Measurements from ENCODE around the gene ZNF564.
"Not testable (repeated sequence)": the region's sequence is repeated elsewhere in the genome, so short reads cannot be mapped to it uniquely, and the experiment has no call there.

The ZNF564 gene

DNA sequence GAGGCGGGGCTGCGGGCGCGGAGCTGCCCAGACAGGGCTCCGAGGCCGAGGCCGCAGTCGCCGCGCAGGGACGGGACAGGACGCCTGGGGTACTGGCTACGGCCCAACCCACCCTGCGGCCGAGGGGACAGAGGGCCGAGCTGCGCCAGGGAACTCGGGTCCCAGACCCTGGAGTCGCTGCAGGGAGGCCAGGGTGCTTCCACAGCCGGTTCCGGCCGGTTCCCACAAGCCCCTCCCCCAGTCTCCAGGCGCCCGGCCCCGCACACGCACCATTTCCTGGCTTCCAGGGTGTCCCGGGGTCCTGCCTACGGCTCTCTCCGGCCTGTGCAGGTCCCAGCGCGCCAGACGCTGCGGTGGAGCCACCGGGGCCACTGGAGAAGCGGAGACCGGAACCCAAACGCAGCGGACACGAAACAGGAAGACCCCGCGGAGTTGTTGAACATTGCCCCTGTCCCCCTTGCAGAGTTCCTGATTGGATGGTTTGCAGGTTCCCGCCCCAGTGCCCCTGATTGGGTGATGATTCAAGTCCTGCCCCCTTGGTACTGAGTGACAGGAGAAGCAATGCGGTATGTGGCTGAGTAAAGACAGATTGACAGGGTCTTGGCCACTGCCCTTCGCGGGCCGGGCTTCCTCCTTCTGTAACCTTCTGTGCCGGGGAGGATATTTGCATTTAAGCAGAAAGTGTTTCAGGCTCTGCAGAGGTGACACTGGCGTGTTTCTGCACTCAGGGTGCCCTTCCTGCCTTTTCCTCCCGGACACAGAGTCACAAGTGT is at the start of gene ZNF564:
ZNF564 (minus strand) TSS at position 423 of the 773 bp plus-strand sequence; CDS start at position 273, 150 bp downstream.
- peak; percentile 88 for DNase-seq (ENCODE audit: low read depth, low spot score)

DNA sequence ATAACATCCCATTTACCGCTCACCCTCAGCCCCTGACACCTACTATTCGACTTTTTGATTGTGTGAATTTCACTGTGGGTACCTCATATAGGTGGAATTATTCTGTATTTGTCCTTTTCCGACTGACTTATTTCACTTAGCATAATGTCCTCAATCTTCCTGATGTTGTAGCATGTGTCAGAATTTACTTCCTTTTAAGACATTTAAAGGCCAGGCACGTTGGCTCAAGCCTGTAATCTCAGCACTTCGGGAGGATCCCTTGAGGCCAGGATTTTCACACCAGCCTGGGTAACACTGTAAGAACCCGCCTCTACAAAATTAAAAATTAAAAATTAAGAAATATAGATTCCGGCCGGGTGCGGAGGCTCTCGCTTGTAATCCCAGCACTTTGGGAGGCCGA is 46.3 kb upstream of the ZNF564 start:
- no peak for DNase-seq (ENCODE audit: low read depth, low spot score)

DNA sequence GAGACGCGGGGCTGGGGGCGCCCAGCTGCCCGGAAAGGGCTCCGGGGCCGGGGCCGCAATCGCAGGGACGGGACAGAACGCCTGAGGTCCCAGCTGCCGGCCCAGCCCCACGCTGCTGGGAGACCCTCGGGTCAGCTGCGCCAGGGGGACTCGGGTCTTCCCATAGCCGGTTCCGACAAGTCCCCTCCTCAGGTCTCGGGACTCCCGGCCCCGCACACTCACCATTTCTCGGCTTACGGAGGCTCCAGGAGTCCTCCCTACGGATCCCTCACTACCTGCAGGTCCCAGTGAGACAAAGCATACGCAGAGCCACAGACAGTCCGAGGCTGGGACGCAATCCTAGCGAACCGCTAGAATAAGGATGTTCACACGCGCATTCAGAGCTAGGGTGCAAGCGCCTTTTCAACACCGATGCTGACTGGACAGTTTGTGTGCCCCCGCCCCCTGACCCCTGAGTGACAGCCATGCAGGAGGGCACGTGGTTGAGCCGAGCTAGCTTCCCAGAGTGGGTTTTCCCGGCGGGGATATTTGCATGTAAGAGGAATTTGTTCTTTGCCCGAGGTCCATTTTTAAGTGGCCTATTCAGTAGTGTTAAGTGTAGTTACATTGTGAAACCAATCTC is 45.8 kb upstream of the ZNF564 start:
- DNase-seq (ENCODE audit: low read depth, low spot score), result no peak

DNA sequence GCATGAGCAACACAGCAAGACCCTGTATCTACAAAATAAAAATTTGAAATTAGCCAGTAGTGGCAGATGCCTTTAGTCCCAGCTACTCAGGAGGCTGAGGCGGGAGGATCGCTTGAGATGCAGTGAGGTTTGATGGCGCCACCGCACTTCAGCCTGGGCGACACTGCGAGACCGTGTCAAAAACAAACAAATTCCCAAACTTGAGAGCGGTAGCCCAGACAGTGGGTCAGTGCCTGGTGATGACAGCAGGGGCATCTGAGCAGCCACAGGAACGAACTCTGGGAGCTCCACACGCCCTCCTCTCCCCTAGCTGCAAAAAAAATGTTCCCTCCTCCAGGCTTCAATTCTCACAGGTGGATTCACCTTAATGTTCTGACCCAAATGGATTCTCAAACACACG is 45.2 kb upstream of the ZNF564 start:
- DNase-seq (ENCODE audit: low read depth, low spot score), result no peak

DNA sequence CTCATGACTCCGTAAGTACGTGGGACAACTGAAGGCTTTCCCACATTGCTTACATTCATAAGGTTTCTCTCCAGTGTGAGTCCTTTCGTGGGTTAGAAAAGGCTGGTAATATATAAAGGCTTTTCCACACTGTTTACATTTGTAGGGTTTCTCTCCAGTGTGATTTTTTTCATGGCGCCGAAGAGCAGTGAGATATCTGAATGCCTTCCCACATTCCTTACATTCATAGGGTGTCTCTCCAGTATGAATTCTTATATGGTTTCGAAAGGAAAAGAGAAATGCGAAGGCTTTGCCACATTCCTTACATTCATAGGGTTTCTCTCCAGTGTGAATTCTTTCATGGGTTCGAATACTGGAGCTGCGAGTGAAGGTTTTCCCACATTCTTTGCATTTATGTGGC is 29.8 kb upstream of the ZNF564 start:
- no peak for DNase-seq (ENCODE audit: low read depth, low spot score)

DNA sequence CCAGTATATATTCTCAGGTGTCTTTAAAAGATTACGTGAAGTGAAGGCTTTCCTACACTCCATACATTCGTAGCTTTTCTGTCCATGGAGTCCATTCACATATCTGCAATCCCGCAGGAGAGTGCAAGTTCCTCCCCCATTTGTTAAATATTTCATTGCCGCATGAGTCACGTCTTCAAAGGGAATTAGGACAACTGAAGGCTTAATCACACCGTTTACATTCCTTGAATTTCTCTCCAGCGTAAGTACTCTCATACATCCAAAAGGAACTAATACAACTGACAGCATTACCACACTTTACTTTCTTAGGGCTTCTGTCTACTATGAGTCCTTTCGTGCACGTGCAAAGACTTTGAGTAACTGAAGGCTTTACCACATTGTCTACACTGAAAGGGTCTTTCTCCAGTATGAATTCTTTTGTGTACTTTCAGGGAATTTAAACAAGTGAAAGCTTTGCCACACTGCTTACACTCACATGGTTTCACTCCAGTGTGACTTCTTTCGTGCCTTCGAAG is 29.0 kb upstream of the ZNF564 start:
- no peak for DNase-seq (ENCODE audit: low read depth, low spot score)

DNA sequence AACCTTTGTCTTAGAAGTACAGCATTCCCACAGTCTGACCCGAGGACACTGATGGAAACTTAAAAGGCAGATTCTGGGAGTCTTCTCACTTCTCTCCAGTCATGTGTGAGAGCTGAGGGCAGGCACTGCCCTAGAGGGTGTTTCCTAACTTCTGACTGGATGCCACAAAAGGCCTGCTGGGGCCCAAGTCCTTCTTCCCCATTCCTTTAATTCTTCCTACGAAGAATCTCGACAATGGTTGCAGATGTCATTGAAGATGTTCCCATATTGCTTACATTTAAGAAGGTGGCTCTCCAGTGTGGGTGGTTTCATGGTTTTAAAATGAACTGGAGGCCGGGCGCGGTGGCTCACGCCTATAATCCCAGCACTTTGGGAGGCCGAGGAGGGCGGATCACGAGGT is 27.4 kb upstream of the ZNF564 start:
- DNase-seq (ENCODE audit: low read depth, low spot score), result no peak

DNA sequence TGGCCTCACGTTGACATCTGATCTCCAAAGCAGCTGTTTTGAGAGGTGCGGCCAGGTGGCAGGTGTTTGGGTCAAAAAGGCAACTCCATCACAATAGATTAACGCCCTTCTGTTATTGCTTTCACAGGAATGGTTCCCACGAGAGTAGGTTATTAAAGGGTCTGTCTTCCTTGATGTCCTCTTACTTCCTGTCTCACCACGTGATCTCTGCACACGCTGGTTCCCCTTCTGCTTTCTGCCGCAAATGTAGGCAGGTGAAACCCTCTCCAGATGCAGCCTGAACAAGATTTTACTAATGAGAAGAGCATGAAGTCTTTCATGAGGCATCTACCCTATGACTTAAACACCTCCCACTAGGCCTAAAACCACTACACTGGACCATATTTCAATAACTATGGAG is 22.8 kb upstream of the ZNF564 start:
- no peak for DNase-seq (ENCODE audit: low read depth, low spot score)

DNA sequence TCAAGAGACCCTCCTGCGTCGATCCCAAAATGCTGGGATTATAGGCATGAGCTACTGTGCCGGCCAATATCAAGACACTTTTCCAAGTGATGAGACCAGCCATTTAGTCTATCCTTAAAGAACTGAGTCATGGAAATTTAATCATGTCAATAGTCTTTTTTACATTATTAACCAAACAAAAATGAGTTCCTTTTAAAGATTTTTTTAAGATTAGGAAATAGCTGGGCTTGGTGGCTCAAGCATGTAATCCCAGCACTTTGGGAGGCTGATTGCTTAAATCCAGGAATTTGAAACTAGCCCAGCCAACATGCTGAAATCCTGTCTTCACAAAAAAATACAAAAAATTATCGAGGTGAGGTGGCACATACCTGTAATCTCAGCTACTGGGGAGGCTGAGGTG is 16.7 kb upstream of the ZNF564 start:
- DNase-seq (ENCODE audit: low read depth, low spot score), result no peak

DNA sequence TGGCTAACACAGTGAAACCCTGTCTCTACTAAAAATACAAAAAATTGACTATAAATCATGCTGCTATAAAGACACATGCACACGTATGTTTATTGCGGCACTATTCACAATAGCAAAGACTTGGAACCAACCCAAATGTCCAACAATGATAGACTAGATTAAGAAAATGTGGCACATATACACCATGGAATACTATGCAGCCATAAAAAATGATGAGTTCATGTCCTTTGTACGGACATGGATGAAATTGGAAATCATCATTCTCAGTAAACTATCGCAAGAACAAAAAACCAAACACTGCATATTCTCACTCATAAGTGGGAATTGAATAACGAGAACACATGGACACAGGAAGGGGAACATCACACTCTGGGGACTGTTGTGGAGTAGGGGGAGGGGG is 15.1 kb upstream of the ZNF564 start:
- not testable (repeated sequence) for DNase-seq (ENCODE audit: low read depth, low spot score)

DNA sequence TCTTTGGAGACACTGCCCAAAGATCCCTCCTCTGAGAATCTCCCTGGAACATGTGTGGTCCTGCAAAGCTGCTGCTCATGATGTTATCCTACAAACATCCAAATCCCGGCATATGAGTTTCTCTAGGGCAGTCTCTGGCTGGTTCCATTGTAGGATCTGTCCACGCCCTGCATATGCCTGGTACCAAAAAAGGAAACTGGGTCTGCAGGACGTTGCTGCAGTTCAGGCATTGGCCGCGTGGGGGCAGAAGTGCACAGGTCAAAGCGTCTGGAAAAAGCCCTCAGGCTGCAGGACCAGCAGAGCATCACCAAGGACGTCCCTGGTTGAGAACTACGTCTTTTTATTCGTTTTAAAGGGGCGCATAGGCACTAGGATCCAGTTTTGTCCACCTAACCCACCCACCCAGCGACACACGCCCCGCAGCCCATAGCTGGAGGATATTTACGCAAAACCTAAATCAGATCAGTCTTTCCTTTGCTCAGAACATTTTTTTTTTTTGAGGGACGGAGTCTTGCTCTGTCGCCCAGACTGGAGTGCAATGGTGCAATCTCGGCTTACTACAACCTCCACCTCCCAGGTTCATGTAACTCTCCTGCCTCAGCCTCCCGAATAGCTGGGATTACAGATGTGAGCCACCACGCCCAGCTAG is 12.9 kb upstream of the ZNF564 start:
- DNase-seq (ENCODE audit: low read depth, low spot score), result peak; percentile 59

DNA sequence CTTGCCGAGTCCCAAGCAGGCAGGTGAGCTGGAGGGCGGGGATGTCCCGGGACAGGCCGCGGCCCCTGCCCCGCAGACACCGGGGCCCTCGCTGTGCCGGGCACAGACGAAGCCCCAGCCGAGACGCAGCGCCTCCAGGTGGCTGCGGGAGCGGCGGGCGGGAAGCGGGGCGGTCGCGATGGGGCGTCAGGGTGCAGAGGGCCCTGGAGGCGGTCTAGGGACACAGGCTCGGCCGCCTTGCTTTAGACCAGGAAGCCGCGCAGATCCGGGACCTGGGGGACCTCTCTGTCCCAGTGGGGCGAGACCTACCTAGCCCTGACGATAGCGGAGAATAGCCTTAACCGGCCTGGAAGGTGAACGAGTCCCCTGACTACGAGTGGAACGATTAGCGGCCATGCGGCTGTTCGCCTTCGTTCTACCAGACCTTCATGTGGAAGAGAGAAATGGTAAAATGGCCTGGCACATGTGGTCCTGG is 4.2 kb upstream of the ZNF564 start:
- DNase-seq (ENCODE audit: low read depth, low spot score), result no peak

DNA sequence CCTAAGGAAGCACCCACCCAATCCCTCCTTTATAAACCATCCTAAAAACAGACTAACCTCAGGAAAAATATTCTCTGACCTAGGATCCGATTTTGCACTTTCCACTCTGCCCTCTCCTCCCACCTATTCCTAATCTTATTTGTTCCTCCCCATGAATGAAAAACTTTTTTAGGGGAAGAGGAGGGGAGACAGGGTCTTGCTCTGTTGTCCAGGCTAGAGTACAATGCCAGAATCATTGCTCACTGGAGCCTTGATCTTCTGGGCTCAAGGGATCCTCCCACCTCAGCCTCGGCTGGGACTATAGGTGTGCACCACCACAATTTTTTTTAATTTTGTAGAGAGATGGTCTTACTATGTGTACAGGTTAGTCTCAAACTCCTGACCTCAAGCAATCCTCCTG is 4.4 kb downstream of the ZNF564 start:
- DNase-seq (ENCODE audit: low read depth, low spot score), result no peak

DNA sequence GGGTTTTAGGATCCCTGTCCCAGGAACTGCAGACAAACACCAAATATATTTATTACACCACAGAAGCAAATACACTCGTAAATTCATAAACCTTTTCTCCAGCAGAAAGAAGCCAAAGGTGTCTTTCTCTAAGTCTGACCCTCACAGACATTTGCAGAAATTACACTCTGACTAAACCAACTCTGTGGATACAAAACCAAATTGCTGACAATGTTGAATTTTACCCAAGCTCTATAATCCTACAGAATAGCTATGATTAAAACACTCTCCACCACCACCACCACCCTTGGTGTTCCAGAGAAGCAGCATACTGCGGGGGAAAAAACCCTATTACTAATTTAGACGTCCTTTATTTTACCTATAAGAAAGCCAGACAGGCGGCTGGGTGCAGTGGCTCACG is 5.2 kb downstream of the ZNF564 start:
- no peak for DNase-seq (ENCODE audit: low read depth, low spot score)

DNA sequence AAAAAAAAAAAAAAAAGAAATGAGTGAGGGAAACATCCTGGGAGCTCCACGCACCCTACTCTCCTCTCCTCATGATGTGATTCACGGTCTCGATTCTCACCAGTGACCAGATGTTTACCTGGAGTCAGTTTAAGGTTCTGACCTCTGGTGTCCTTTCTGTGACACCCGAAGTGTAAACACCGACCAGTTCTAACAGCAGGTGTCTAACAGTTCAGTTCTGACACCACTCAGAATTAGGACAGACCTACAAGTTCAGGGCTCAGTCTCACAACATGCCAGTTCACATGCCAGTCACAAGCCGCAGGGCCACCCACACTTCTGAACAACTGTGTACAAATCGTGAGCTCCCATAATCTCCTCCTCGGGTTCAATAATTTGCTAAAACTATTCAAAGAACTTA is 6.0 kb downstream of the ZNF564 start:
- DNase-seq (ENCODE audit: low read depth, low spot score), result no peak

DNA sequence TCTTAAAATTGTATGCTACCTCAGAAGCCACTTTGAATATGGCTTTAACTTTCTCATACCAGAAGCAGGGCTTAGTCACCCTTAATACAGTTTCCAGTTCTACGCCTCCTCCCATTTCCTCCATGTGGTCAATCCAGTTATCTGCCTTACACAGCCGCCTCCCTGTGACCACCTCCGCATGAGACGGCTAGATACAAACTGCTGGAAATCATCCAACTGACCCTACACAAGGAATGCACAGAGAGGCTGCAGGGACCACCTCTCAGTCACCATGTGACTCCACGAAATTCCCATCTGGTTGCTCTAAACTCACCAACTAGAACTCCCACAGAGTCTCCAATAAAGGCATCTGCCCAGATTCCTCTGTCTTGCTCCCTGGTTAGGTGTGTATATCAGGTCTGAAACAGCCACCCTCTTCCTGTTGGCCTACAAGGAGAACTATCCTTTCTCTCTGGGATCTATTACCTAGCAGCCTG is 6.8 kb downstream of the ZNF564 start:
- DNase-seq (ENCODE audit: low read depth, low spot score), result no peak

DNA sequence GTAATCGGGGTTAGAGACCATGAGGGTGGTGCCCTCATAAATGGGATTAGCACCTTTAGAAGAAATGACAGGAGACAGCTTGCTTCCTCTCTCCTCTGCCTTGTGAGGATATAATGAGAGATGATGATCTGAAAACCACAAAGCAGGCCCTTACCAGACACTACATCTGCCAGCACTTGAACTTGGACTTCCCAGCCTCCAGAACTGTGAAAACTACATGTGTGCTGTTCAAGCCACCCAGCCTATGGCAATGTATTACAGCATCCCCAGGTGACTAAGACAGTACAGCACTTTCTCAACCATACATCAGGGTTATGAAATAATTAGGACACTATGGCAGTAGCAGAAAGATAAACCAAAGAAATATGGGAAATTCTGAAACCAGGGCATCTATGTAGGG is 7.4 kb downstream of the ZNF564 start:
- no peak for DNase-seq (ENCODE audit: low read depth, low spot score)

DNA sequence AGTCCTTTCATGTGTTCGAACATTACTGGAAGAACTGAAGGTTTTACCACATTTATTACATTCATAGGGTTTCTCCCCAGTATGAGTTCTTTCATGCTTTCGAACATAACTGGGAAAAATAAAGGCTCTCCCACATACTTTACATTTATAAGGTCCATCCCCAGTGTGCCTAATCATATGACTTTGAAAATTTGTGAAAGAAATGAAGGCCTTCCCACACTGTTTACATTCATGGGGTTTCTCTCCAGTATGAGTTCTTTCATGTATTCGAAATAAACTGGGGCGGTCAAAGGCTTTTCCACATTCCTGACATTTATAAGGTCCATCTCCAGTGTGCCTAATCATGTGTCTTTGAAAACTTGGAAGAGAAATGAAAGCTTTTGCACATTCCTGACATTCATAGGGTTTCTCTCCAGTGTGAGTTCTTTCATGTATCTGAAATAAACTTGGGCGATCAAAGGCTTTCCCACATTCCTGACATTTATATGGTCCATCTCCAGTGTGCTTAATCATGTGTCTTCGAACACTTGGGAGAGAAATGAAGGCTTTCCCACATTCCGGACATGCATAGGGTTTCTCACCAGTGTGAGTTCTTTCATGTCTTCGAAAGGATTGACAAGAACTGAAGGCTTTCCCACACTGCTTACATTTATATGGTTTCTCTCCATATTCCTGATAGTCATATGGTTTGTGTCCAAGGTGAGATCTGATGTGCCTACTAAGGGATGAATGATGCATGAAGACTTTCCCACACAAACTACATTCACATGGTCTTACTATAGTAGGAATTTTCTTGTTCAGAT is 24.0 kb downstream of the ZNF564 start:
- no peak for DNase-seq (ENCODE audit: low read depth, low spot score)

DNA sequence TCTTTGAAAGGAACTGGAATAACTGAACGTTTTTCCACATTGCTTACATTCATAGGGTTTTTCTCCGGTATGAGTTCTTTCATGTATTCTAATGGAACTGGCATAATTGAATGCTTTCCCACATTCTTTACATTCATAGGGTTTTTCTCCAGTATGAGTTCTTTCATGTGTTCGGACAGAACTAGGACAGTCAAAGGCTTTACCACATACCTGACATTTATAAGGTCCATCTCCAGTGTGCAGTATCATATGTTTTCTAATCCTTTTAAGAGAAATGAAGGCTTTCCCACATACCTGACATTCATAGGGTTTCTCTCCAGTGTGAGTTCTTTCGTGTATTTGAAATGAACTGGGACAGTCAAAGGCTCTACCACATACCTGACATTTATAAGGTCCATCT is 24.7 kb downstream of the ZNF564 start:
- no peak for DNase-seq (ENCODE audit: low read depth, low spot score)

DNA sequence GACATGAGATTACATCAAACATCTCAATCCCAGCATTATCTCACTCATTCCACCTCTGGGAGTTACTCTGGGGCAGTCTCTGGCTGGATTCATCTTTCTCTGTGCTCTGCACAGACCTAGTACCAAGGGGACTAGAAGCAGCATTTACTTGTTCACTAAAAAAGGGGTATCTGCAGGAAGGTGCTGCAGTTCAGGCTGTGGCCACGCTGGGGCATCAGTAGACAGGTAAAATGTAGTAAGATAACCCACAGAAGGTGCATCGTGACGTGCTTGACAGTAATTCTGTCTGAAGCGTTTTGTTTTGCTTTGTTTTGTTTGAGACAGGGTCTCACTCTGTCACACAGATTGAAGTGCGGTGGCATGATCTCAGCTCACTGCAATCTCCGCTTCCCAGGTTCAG is 29.3 kb downstream of the ZNF564 start:
- DNase-seq (ENCODE audit: low read depth, low spot score), result no peak

DNA sequence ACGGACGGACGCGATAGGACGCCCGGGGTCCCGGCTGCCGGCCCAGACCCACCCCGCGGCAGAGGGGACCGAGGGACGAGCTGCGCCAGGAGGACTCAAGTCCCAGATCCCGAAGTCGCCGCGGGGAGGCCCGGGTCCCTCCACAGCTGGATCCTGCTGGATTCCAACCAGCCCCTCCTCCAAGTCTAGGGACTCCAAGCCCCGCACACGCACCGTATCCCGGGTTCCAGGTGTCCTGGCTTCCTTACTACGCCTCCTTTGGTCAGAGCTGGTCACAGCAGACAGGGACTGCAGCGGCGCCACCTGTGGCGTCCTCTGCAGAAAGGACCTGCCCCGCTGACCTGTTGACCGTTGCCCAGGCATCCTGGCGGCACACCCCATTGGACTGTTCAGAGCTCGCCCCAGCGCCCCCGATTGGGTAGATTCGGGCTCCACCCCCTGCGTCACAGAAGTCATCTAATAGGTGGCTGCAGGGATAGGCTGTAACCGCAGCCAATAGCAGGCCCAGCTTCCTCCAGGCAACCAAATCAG is 37.7 kb downstream of the ZNF564 start:
- no peak for DNase-seq (ENCODE audit: low read depth, low spot score)

All from brain pericyte (primary cell).